ENCODE data around the gene C19orf44.
A peak's percentile ranks its signal among the peaks of the same experiment; 100 is the strongest.

Gene C19orf44

DNA sequence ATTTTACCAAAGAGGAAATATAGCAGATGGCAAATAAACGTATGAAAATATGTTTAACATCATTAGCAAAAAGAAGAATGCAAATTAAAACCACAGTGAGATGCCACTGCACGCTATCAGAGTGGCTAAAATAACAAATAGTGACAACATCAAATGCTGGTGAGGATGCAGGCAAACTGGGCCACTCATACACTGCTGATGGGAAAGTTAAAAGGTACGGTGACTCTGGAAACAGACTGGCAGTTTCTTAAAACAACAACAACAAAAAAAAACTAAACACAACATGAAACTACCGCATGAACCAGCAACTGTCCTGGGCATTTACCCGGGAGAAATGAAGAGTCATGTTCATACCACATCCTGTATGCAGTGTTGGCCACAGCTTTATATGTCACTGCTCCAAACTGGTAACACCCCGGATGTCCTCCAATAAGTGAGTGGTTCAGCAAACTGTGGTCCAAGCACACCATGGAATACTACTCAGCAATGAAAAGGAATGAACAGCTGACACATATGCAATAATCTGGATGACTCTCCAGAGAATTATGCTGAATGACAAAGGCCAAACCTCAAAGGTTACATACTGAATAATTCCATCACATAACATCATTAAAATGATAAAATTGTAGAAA is 46.7 kb upstream of the C19orf44 start:
- Histone ChIP-seq H4K20me1 (ENCODE audit: control insufficient read depth, insufficient read depth, low read depth, low read length) (no peaks in the 10 kb centered on the region), H3K4me2 (ENCODE audit: low read length) (peak overlapping the region; percentile 65), H3K4me3 (ENCODE audit: low read length) (peak overlapping the region; percentile 60), H3K79me2 (ENCODE audit: control insufficient read depth, low read length) (peaks cover 96% of the 10 kb centered on the region), H3K9me2 (replicated peaks; ENCODE audit: control insufficient read depth, low read length) (no peaks in the 10 kb centered on the region), H3K27ac (ENCODE audit: low read depth, low read length) (peak overlapping the region; percentile 98), H3F3A (ENCODE audit: control insufficient read depth, insufficient read depth) (peaks cover 45% of the 10 kb centered on the region), H3K36me3 (ENCODE audit: control insufficient read depth, low read length) (peaks cover 14% of the 10 kb centered on the region), H3K27me3 (ENCODE audit: control insufficient read depth, low read length) (no peaks in the 10 kb centered on the region), H3K9me3 (ENCODE audit: control insufficient read depth, insufficient read depth, low read length) (no peaks in the 10 kb centered on the region), H3K4me1 (ENCODE audit: control insufficient read depth, low read length) (peaks cover 88% of the 10 kb centered on the region)
- TF ChIP-seq EZH2phosphoT487 (IDR thresholded peaks at IDR 0.05; ENCODE audit: borderline replicate concordance, low read length): no peak
- TF ChIP-seq, protein P1, sequence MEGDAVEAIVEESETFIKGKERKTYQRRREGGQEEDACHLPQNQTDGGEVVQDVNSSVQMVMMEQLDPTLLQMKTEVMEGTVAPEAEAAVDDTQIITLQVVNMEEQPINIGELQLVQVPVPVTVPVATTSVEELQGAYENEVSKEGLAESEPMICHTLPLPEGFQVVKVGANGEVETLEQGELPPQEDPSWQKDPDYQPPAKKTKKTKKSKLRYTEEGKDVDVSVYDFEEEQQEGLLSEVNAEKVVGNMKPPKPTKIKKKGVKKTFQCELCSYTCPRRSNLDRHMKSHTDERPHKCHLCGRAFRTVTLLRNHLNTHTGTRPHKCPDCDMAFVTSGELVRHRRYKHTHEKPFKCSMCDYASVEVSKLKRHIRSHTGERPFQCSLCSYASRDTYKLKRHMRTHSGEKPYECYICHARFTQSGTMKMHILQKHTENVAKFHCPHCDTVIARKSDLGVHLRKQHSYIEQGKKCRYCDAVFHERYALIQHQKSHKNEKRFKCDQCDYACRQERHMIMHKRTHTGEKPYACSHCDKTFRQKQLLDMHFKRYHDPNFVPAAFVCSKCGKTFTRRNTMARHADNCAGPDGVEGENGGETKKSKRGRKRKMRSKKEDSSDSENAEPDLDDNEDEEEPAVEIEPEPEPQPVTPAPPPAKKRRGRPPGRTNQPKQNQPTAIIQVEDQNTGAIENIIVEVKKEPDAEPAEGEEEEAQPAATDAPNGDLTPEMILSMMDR (IDR thresholded peaks at IDR 0.05; ENCODE audit: low read depth, low read length, poor library complexity, severe bottlenecking): no peak

DNA sequence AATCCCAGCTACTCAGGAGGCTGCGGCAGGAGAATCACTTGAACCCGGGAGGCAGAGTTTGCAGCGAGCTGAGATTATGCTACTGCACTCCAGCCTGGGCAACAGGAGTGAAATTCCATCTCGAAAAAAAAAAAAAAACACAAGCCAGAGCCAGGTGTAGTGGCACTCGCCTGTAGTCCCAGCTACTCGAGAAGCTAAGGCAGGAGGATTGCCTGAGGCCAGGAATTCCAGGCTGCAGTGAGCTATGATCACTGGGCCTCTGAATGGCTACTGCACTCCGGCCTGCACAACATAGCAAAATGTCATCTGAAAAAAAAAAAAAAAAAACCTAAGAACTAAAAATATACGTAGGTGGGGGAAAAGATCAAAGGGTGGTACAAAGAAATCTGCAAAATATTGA is 43.9 kb upstream of the C19orf44 start:
- no peak overlapping the region for H3K27ac ChIP-seq (ENCODE audit: low read depth, low read length)
- no peaks in the 10 kb centered on the region for H3K9me2 ChIP-seq (replicated peaks; ENCODE audit: control insufficient read depth, low read length)
- H4K20me1 ChIP-seq (ENCODE audit: control insufficient read depth, insufficient read depth, low read depth, low read length): peaks cover 7% of the 10 kb centered on the region; the same call in 1 of the 2 replicates
- no peaks in the 10 kb centered on the region for H3K27me3 ChIP-seq (ENCODE audit: control insufficient read depth, low read length)
- peaks cover 100% of the 10 kb centered on the region for H3K79me2 ChIP-seq (ENCODE audit: control insufficient read depth, low read length)
- H3F3A ChIP-seq (ENCODE audit: control insufficient read depth, insufficient read depth): peaks cover 18% of the 10 kb centered on the region
- TF ChIP-seq, protein P1 (IDR thresholded peaks at IDR 0.05; ENCODE audit: low read depth, low read length, poor library complexity, severe bottlenecking): no peak
- TF ChIP-seq EZH2phosphoT487 (IDR thresholded peaks at IDR 0.05; ENCODE audit: borderline replicate concordance, low read length): no peak
- H3K4me1 ChIP-seq (ENCODE audit: control insufficient read depth, low read length): peaks cover 87% of the 10 kb centered on the region
- no peak overlapping the region for H3K4me2 ChIP-seq (ENCODE audit: low read length)
- peaks cover 14% of the 10 kb centered on the region for H3K36me3 ChIP-seq (ENCODE audit: control insufficient read depth, low read length)
- H3K9me3 ChIP-seq (ENCODE audit: control insufficient read depth, insufficient read depth, low read length): no peaks in the 10 kb centered on the region
- no peak overlapping the region for H3K4me3 ChIP-seq (ENCODE audit: low read length)

DNA sequence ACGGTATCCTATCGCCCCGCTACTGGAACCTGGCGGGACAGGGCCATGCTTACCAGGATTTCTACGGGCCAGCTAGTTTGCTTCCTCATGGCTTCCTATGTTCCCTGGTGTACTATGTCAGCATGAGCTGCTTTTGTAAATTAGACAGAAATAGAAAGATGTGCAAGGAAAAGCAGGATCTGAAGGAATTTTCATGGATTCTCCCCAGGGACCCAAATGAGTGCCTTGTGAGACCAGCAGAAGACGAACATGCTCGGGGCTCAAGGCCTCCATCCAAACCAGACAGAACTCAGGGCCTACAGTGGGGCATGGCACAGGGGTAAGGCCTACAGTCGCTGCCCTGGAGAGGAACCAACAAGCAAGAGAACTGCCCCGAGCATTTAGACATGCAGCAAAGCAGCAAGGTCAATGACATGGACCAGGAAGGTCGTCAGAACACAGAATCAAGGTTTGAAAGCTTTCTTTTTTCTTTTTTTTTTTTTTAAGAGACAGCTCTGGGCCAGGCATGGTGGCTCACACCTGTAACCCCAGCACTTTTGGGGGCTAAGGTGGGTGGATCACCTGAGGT is 41.8 kb upstream of the C19orf44 start:
- Histone ChIP-seq H3K9me2 (replicated peaks; ENCODE audit: control insufficient read depth, low read length) (no peaks in the 10 kb centered on the region), H3K4me2 (ENCODE audit: low read length) (peak overlapping the region; percentile 14; the same call in 1 of the 2 replicates), H3K36me3 (ENCODE audit: control insufficient read depth, low read length) (peaks cover 11% of the 10 kb centered on the region), H4K20me1 (ENCODE audit: control insufficient read depth, insufficient read depth, low read depth, low read length) (peaks cover 20% of the 10 kb centered on the region; the same call in 1 of the 2 replicates), H3K4me1 (ENCODE audit: control insufficient read depth, low read length) (peaks cover 87% of the 10 kb centered on the region), H3K9me3 (ENCODE audit: control insufficient read depth, insufficient read depth, low read length) (no peaks in the 10 kb centered on the region), H3K27ac (ENCODE audit: low read depth, low read length) (no peak overlapping the region), H3K79me2 (ENCODE audit: control insufficient read depth, low read length) (peaks cover 100% of the 10 kb centered on the region), H3F3A (ENCODE audit: control insufficient read depth, insufficient read depth) (peaks cover 7% of the 10 kb centered on the region), H3K4me3 (ENCODE audit: low read length) (no peak overlapping the region), H3K27me3 (ENCODE audit: control insufficient read depth, low read length) (no peaks in the 10 kb centered on the region)
- TF ChIP-seq EZH2phosphoT487 (IDR thresholded peaks at IDR 0.05; ENCODE audit: borderline replicate concordance, low read length): no peak
- TF ChIP-seq, protein P1 (IDR thresholded peaks at IDR 0.05; ENCODE audit: low read depth, low read length, poor library complexity, severe bottlenecking): no peak

Measured in DOHH2 (cell line).